Measurements from ENCODE around the gene DDX25. TPM values are rescaled to one million over a fixed set of nuclear protein-coding genes. Genes with fewer than 3 reads are reported as not detected.

DDX25 gene
- total RNA-seq, 1 experiment from 2014 or later, result not detected

GRCh38 chr11:125935618-125936199 is 31.4 kb downstream of the DDX25 start:
- no peak for DNase-seq (ENCODE audit: low read depth)

DNA sequence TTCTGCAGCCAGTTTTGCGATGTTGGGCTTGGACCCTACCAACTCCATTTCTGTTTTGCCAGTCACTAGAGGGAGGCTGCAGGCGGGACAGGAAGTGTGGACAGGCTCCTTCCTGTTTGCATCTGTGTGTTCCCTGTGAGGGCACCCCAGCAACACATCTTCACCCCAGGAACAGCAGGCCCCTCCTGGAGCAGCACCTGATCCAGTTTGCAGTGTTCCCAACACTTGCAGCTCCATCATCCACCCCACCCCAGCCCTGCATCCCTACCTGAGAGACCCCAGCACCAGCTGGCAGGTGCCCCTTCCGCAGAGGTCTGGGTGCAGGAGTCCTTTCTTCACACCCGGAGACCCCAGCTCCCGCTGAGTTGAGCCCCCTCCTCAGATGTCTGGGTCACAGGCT is 34.1 kb downstream of the DDX25 start:
- DNase-seq (ENCODE audit: low read depth), result no peak

- DNase-seq (ENCODE audit: low read depth), result peak; percentile 17
Observed at GRCh38 chr11:125939081-125939521, 34.8 kb downstream of the DDX25 start.

GRCh38 chr11:125940145-125940544 is 35.8 kb downstream of the DDX25 start:
- DNase-seq (ENCODE audit: low read depth), result no peak

GRCh38 chr11:125941267-125941618 is 36.9 kb downstream of the DDX25 start:
- no peak for DNase-seq (ENCODE audit: low read depth)

DNA sequence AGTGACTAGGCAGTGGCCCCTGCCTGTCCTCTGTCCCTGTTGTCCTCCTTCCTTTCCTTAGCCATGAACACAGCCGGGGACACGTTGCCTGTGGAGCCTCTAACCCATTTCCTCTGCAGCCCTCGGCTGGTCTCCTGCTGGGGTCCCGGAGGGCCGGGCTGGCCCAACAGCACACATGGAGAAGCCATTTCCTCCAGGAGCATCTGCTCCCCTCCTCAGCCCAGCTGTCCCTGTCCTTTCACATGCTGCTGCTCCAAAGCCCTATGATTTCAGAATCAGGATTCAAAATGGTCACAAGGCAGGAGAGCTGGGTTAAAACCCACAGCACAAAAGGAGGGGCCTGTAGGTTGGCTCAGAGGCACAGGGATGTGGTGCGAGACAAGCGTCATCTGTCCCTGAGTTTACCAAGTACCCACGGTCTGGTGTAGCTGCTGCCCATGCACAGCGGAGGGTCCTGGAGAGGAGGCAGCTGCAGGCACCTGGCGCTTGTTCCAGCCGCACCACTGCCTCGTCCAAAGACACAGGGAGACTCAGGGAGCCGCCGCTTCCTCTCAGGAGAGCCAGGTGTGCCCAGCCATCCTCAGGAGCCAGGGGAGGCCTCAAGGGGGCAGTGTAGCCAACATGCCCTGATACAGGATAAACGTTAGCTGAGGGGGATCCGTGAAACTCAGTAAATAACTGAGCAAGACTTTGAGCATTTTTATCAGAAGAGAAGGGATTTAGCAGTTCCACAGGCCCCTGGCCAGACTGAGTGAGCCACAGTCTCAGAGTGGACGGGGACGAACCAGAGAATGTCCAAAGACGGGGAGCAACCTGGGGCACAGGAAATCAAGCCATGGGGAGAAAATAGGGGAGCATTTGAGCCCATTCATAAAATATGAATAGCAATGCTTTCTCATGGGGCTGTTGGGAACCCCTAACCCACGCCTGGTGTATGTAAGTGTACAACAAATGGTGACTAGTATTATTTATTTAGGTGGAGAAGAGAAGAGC is 37.6 kb downstream of the DDX25 start:
- DNase-seq (ENCODE audit: low read depth), result peak; percentile 47

GRCh38 chr11:125942771-125943428 is 38.6 kb downstream of the DDX25 start:
- DNase-seq (ENCODE audit: low read depth), result no peak

GRCh38 chr11:125943661-125944349 is 39.5 kb downstream of the DDX25 start:
- DNase-seq (ENCODE audit: low read depth), result no peak

DNA sequence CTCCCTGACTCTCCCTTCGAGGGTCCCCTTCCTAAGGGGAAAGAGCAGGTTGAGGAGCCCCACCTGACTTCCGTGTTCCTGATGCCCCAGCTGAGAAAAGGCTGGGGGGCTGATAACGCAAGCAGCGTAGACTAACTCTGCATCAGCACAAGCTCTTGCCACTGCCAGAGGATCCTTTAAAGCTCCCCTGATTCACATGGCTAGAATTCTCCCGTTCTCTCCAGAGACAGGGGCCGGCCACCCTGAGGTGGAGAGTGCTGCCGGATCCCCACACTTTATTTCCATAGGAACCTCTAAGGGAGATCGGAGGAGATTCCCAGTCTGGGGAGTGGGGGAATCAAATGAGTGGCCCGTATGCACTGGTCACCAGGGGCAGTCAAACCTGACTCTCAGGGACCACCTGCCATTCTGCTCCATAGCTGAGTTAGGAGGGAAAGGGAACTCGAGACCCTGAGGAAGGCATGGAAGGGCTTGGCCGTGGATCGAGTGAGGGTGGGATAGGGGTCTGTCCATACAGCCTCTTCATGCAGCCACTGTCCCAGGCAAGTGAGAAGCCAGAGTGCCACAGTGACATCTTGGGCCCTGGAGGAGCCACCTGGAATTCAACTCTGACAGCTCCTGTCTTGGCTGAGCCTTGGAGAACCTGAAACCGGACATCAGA is 40.2 kb downstream of the DDX25 start:
- no peak for DNase-seq (ENCODE audit: low read depth)

- no peak for DNase-seq (ENCODE audit: low read depth)
Observed at GRCh38 chr11:125945011-125945796, 40.9 kb downstream of the DDX25 start.

GRCh38 chr11:125945797-125946520 is 41.7 kb downstream of the DDX25 start, which contains the start of gene VSIG10L2:
VSIG10L2 (plus strand) TSS chr11:125946044; CDS start chr11:125946056, 12 bp downstream.
- DNase-seq (ENCODE audit: low read depth), result no peak

GRCh38 chr11:125946712-125947418 is 42.6 kb downstream of the DDX25 start:
- DNase-seq (ENCODE audit: low read depth), result no peak

- DNase-seq (ENCODE audit: low read depth), result no peak
Observed at GRCh38 chr11:125947419-125948277, 43.3 kb downstream of the DDX25 start.

DNA sequence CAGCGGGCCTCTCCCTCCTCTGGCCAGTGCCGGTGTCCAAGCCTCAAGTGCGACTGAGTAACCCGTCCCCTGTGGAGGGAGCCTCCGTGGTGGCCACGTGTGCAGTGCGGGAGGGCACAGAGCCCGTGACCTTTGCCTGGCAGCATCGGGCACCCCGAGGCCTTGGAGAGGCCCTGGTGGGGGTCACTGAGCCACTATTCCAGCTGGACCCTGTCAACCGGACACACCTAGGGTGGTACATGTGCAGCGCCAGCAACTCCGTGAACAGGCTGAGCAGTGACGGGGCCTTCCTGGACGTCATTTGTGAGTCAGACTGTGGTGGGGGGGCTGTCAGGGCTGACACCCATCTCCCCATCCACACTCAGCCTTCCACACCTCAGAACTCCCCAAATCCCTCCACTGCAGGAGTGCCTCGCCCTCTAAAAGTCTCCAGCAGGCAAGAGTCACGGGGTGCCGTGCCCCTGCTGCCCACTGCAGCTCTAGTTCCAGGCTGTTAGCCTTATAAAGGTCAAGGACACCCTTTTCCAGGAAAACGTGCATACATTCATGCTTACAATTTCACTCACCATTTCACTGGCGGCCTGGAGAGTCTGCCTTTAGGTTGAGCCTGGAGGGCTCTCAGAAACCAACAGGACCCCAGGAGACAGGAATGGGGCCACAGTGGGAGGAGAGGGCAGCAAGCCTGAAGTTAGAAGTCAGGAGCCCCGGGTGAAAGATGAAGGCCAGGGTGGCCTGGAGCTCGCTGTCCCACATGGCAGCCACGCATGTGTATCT is 44.2 kb downstream of the DDX25 start:
- no peak for DNase-seq (ENCODE audit: low read depth)

GRCh38 chr11:125949271-125950177 is 45.2 kb downstream of the DDX25 start:
- no peak for DNase-seq (ENCODE audit: low read depth)

DNA sequence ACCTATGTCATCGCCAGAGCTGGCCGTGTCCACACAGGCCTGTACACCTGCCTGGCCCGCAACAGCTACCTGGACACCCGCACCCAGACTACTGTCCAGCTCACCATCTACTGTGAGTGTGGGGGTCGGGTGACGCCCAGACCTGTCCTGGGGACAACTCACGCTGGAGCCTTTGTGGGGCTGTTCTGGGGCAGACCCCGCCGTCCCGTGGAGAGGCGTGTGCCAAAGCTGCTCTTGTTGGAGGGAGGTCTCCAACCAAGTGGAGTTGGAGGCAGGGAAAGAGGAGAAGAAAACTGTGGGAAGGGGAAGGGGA is 45.8 kb downstream of the DDX25 start:
- no peak for DNase-seq (ENCODE audit: low read depth)
